H1 (cell line): Measurements from ENCODE around the gene ZNF286A. TPM values are rescaled to one million over a fixed set of nuclear protein-coding genes. Genes with fewer than 3 reads are reported as not detected.
"Not testable (repeated sequence)": the region's sequence is repeated elsewhere in the genome, so short reads cannot be mapped to it uniquely, and the experiment has no call there.

ENCODE experiments used
- CTCF ChIA-PET: fragments of 300-600 bp; sonication (Branson Sonifier 250); formaldehyde crosslinking; loops from one replicate; lab custom pipeline; 2021; ENCODE audit not compliant: partially characterized antibody; lab: Charles Lee
- POLR2A ChIA-PET: fragments of 300-600 bp; sonication (Branson Sonifier 250); formaldehyde crosslinking; loops from one replicate; lab custom pipeline; 2021; ENCODE audit warnings: inconsistent platforms; ENCODE audit not compliant: partially characterized antibody; lab: Charles Lee
- DNase-seq, 2 experiments: peaks; one replicate each; pipeline versions ENCODE4 v3.0.0 to v3.0.0-alpha.2; 2010 to 2022; ENCODE audit warnings: low spot score in 2 of 2, low read depth in 1 of 2, mixed read lengths in 1 of 2
- FAIRE-seq: peaks from 2 replicates; lab custom pipeline; 2011; peaks lifted over from hg19 to GRCh38; lab: Jason Lieb, UNC
- H2AFZ ChIP-seq: 2 replicates; pipeline ENCODE4 v1.8.1; 2012; ENCODE audit warnings: low read length, inconsistent platforms
- H2AK5ac ChIP-seq: 2 replicates; pipeline ENCODE4 v1.6.1; 2013; ENCODE audit warnings: low read depth, low read length
- H2BK120ac ChIP-seq: replicated peaks from 2 replicates; pipeline ENCODE3; 2013; ENCODE audit warnings: low read depth, low read length, inconsistent platforms
- H2BK12ac ChIP-seq: 2 replicates; pipeline ENCODE4 v1.6.1; 2013; ENCODE audit warnings: low read depth, low read length
- H2BK15ac ChIP-seq: 2 replicates; pipeline ENCODE4 v1.6.1; 2013; ENCODE audit warnings: low read length
- H2BK20ac ChIP-seq: 2 replicates; pipeline ENCODE4 v1.6.1; 2013; ENCODE audit warnings: low read length
- H2BK5ac ChIP-seq: 2 replicates; pipeline ENCODE4 v1.6.1; 2013; ENCODE audit warnings: low read depth, low read length
- H3K14ac ChIP-seq: 2 replicates; pipeline ENCODE4 v1.6.1; 2013; ENCODE audit warnings: inconsistent platforms; ENCODE audit not compliant: insufficient read length
- H3K18ac ChIP-seq: 2 replicates; pipeline ENCODE4 v1.6.1; 2013; ENCODE audit warnings: low read length; ENCODE audit errors: extremely low read depth
- H3K23ac ChIP-seq: 2 replicates; pipeline ENCODE4 v1.6.1; 2013; ENCODE audit warnings: inconsistent platforms; ENCODE audit not compliant: insufficient read length
- H3K23me2 ChIP-seq: 2 replicates; pipeline ENCODE4 v1.6.1; 2013; ENCODE audit warnings: low read depth, low read length
- H3K27ac ChIP-seq: 2 replicates; pipeline ENCODE4 v1.6.1; 2011; ENCODE audit warnings: low read depth, low read length, inconsistent platforms
- H3K27me3 ChIP-seq, 4 experiments: replicated peaks in 1 of 4; 1 replicate in 1 of 4; 2 replicates in 3 of 4; pipeline versions ENCODE4 v1.6.1 to v1.8.1; 2011 to 2013; ENCODE audit warnings: low read length in 3 of 4, mild to moderate bottlenecking in 3 of 4, inconsistent platforms in 2 of 4, mixed read lengths in 2 of 4, moderate library complexity in 1 of 4; ENCODE audit not compliant: control insufficient read depth in 3 of 4, insufficient read depth in 3 of 4; ENCODE audit errors: extremely low read depth in 1 of 4
- H3K36me3 ChIP-seq, 4 experiments: 2 replicates each; pipeline versions ENCODE4 v1.6.1 to v1.8.1; 2011 to 2013; ENCODE audit warnings: mild to moderate bottlenecking in 4 of 4, low read length in 3 of 4, moderate library complexity in 2 of 4, control low read depth in 1 of 4, inconsistent platforms in 1 of 4; ENCODE audit not compliant: insufficient read depth in 4 of 4, control insufficient read depth in 2 of 4
- H3K4ac ChIP-seq: replicated peaks from 2 replicates; pipeline ENCODE3; 2013; ENCODE audit warnings: low read length, low read depth, mixed read lengths, inconsistent platforms; ENCODE audit not compliant: insufficient read length
- H3K4me1 ChIP-seq, 4 experiments: replicated peaks in 1 of 4; 1 replicate in 1 of 4; 2 replicates in 3 of 4; pipeline versions ENCODE4 v1.6.1 to v1.8.1; 2011 to 2013; ENCODE audit warnings: low read length in 3 of 4, inconsistent platforms in 2 of 4, mixed read lengths in 1 of 4; ENCODE audit not compliant: insufficient read depth in 4 of 4, control insufficient read depth in 3 of 4
- H3K4me2 ChIP-seq, 2 experiments: 2 replicates each; pipeline versions ENCODE4 v1.6.1 to v1.8.1; 2011 to 2013; ENCODE audit warnings: low read depth in 2 of 2, low read length in 2 of 2, control low read depth in 1 of 2, inconsistent platforms in 1 of 2, mild to moderate bottlenecking in 1 of 2; ENCODE audit not compliant: insufficient read depth in 1 of 2
- H3K4me3 ChIP-seq, 4 experiments: fragments of 200-600, 300-600 bp in 1 of 4; sonication (generic), shearing (Covaris generic), sonication (Bioruptor Twin) in 1 of 4; 2 replicates each; pipeline versions ENCODE4 v1.5.1 to v1.8.1; 2011 to 2016; ENCODE audit warnings: low read length in 4 of 4, low read depth in 3 of 4, control low read depth in 2 of 4, inconsistent platforms in 2 of 4, mild to moderate bottlenecking in 2 of 4, mixed read lengths in 1 of 4, moderate library complexity in 1 of 4; ENCODE audit not compliant: insufficient read depth in 2 of 4; ENCODE audit errors: extremely low read depth in 1 of 4
- H3K56ac ChIP-seq: replicated peaks from 2 replicates; pipeline ENCODE3; 2013; ENCODE audit warnings: low read depth, mild to moderate bottlenecking, mixed read lengths, low read length, inconsistent platforms; ENCODE audit not compliant: insufficient read length
- H3K79me1 ChIP-seq: 2 replicates; pipeline ENCODE4 v1.6.1; 2013; ENCODE audit warnings: low read depth, low read length, control low read depth
- H3K79me2 ChIP-seq, 2 experiments: 2 replicates each; pipeline versions ENCODE4 v1.6.1 to v1.8.1; 2012 to 2013; ENCODE audit warnings: low read length in 2 of 2, mild to moderate bottlenecking in 2 of 2, inconsistent platforms in 1 of 2; ENCODE audit not compliant: insufficient read depth in 2 of 2, control insufficient read depth in 1 of 2
- H3K9ac ChIP-seq, 4 experiments: replicated peaks in 1 of 4; 1 replicate in 1 of 4; 2 replicates in 3 of 4; pipeline versions ENCODE4 v1.6.1 to v1.8.1; 2011 to 2013; ENCODE audit warnings: low read depth in 3 of 4, low read length in 3 of 4, control low read depth in 2 of 4, mild to moderate bottlenecking in 2 of 4, moderate library complexity in 2 of 4, inconsistent platforms in 1 of 4; ENCODE audit errors: extremely low read depth in 1 of 4
- H3K9me3 ChIP-seq, 2 experiments: 2 replicates each; pipeline versions ENCODE4 v1.6.1 to v1.8.1; 2012 to 2013; ENCODE audit warnings: mild to moderate bottlenecking in 2 of 2, moderate library complexity in 2 of 2, control low read depth in 1 of 2, inconsistent platforms in 1 of 2, low read depth in 1 of 2, low read length in 1 of 2, mixed read lengths in 1 of 2; ENCODE audit not compliant: insufficient read depth in 2 of 2
- H4K20me1 ChIP-seq, 2 experiments: replicated peaks in 1 of 2; 2 replicates each; pipeline versions ENCODE3 to v1.8.1; 2011 to 2013; ENCODE audit warnings: inconsistent platforms in 2 of 2, low read length in 2 of 2, mild to moderate bottlenecking in 1 of 2; ENCODE audit not compliant: insufficient read depth in 2 of 2, control insufficient read depth in 1 of 2
- H4K5ac ChIP-seq: 2 replicates; pipeline ENCODE4 v1.6.1; 2013; ENCODE audit warnings: low read length, low read depth, mixed read lengths, inconsistent platforms; ENCODE audit not compliant: insufficient read length
- H4K8ac ChIP-seq: 2 replicates; pipeline ENCODE4 v1.8.0; 2013; ENCODE audit warnings: mild to moderate bottlenecking, moderate library complexity, low read length, inconsistent platforms; ENCODE audit not compliant: insufficient read depth; ENCODE audit errors: extremely low read depth
- H4K91ac ChIP-seq: replicated peaks from 2 replicates; pipeline ENCODE3; 2013; ENCODE audit warnings: low read length, mixed read lengths, inconsistent platforms; ENCODE audit not compliant: insufficient read length
- WGBS, 2 experiments: shearing (Covaris generic) in 1 of 2; methylation state at CpG; one replicate each; pipeline versions ENCODE4 v1.1.6 to v1.1.7; 2013 to 2015; ENCODE audit warnings: low lambda C conversion rate in 2 of 2, mixed read lengths in 2 of 2, inconsistent platforms in 1 of 2, low coverage in 1 of 2, missing lambda C conversion rate in 1 of 2; ENCODE audit not compliant: insufficient replicate concordance in 2 of 2, insufficient coverage in 1 of 2, insufficient read length in 1 of 2; ENCODE audit errors: extremely low coverage in 1 of 2, missing lambda C conversion rate in 1 of 2; 5-methylcytosine and 5-hydroxymethylcytosine counted together
- polyA plus RNA-seq, 7 experiments: library from polyadenylated mRNA; depleted of rRNA in 3 of 7; stranded (reverse) in 5 of 7; unstranded in 2 of 7; fragments of >200 nt in 5 of 7; fragments of 200-250 nt in 2 of 7; gene quantifications; 1 replicate in 5 of 7; 2 replicates in 1 of 7; 4 replicates in 1 of 7; pipeline versions ENCODE4 v1.2.1 to v1.2.3, GENCODE V29; 2011 to 2013; ENCODE audit warnings: missing spikeins in 2 of 7, mixed read lengths in 2 of 7
- total RNA-seq: library from RNA; stranded (reverse); fragmentation: NEBNext Ultra II Directional; extraction: Animal tissue kit (Norgen Biotek cat#: 25700); gene quantifications from 2 replicates; pipeline ENCODE4 v1.2.1, GENCODE V29; 2021

Gene ZNF286A
- total and polyA plus RNA-seq, 2 of the 8 experiments (the other 6 are each of a cell fraction or from before 2014, with no cell fraction given): 18.2 to 100.0 TPM

DNA sequence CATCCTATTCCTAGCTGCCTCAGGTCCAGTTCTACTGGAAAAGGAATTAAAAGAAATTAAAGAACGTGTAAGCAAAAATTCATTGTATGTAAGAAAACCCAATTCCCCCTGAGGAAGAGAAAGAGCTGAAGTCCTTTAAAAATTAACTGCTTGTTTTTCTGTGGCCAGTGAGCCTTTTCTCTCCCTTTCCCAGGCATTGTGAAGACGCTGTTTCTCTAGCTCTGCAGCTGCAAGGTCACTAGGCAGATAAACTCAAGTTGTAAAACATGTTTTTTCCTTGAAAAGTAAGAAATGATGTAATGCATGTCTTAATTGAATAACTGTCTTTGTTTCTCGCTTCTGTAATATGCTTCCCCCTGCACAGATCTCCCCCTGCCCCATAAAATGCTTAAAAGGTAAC is 45.2 kb upstream of the ZNF286A start:
- not testable (repeated sequence) for H2BK5ac ChIP-seq, H3K36me3 ChIP-seq, H2BK12ac ChIP-seq, H3K4ac ChIP-seq, H3K79me2 ChIP-seq, H4K20me1 ChIP-seq, H4K91ac ChIP-seq, H3K9ac ChIP-seq, H3K4me2 ChIP-seq, H3K14ac ChIP-seq, H3K9me3 ChIP-seq, FAIRE-seq, H2BK15ac ChIP-seq, H3K4me3 ChIP-seq, H2BK120ac ChIP-seq, H2AK5ac ChIP-seq, H3K27me3 ChIP-seq, H3K27ac ChIP-seq, H3K56ac ChIP-seq, H3K23ac ChIP-seq, H4K5ac ChIP-seq, H4K8ac ChIP-seq, H3K79me1 ChIP-seq, H2AFZ ChIP-seq, H2BK20ac ChIP-seq, H3K18ac ChIP-seq, DNase-seq, H3K23me2 ChIP-seq
- CTCF ChIA-PET: interaction anchor here (0.6 kb wide), 1 partner anchor 709 kb away, joined by 3 read pairs; no protein-coding TSS in a partner anchor
- H3K4me1 ChIP-seq: peaks cover 0 to 10% (median 7%) of the 10 kb centered on the region in 4 experiments; a peak in 4 of 7 replicates
- POLR2A ChIA-PET: interaction anchor here (0.8 kb wide), 1 partner anchor 137 kb away, joined by 3 read pairs; no protein-coding TSS in a partner anchor
- WGBS, 2 experiments: 74% methylated on average over 3 of the region's 3 CpGs; no CpG with 5 or more reads in 1 of the 2 experiments
